HCT116 (cell line): ENCODE measurements around the gene ENOX1. TPM values are rescaled to one million over a fixed set of nuclear protein-coding genes. Genes with fewer than 3 reads are reported as not detected.
"Not testable (repeated sequence)": the region's sequence is repeated elsewhere in the genome, so short reads cannot be mapped to it uniquely, and the experiment has no call there.

Experiments
- ATAC-seq: fragments of 200-7000 bp; cut with Tn5 transposase; 2 replicates; pipeline ENCODE4 v1.9.1; 2020; ENCODE audit warnings: mild to moderate bottlenecking, moderate library complexity
- BruUV-seq: library from RNA; stranded (reverse); fragments of 400-500 nt; replicated peaks from 2 replicates; lab custom pipeline; 2021; lab: Mats Ljungman, UMichigan
- CTCF ChIA-PET: fragments of 300-600 bp; sonication (Branson Sonifier 250); formaldehyde crosslinking; loops from one replicate; lab custom pipeline; 2021; ENCODE audit warnings: antibody characterized with exemption; lab: Charles Lee
- POLR2A ChIA-PET: fragments of 300-600, 350-600 bp; sonication (Branson Sonifier 250); formaldehyde crosslinking; loops from one replicate; lab custom pipeline; 2021; ENCODE audit warnings: antibody characterized with exemption; lab: Charles Lee
- RAD21 ChIA-PET, 2 experiments: fragments of 300-600 bp; sonication (Branson Sonifier 250); formaldehyde crosslinking; loops; one replicate each; lab custom pipeline; 2023; ENCODE audit warnings: low total read pairs in 2 of 2; ENCODE audit not compliant: uncharacterized antibody in 2 of 2, unreplicated experiment in 2 of 2, low non-redundant PET in 1 of 2; lab: Charles Lee
- DNase-seq: peaks from one replicate; pipeline ENCODE4 v3.0.0-alpha.2; 2010; ENCODE audit warnings: low read depth, low spot score
- H2AFZ ChIP-seq: fragments of 200-600 bp; shearing (Covaris generic), sonication (generic); 2 replicates; pipeline ENCODE4 v1.6.1; 2017; ENCODE audit warnings: low read depth, mixed run types, mixed read lengths, antibody characterized with exemption, low read length; ENCODE audit not compliant: poor library complexity, severe bottlenecking
- H3K27ac ChIP-seq: 2 replicates; pipeline ENCODE4 v1.5.1; 2012; ENCODE audit warnings: low read depth, low read length
- H3K27me3 ChIP-seq: fragments of 200-600 bp; sonication (generic); 2 replicates; pipeline ENCODE4 v1.6.1; 2016; ENCODE audit warnings: mixed run types, low read length, mixed read lengths; ENCODE audit not compliant: insufficient read depth
- H3K36me3 ChIP-seq, 2 experiments: fragments of 200-500 bp in 1 of 2; fragments of 200-600 bp in 1 of 2; sonication (Bioruptor generic) in 1 of 2; sonication (generic) in 1 of 2; 2 replicates each; pipeline versions ENCODE4 v1.5.1 to v1.6.1; 2014 to 2016; ENCODE audit warnings: low read length in 2 of 2, inconsistent platforms in 1 of 2, mixed read lengths in 1 of 2, mixed run types in 1 of 2; ENCODE audit not compliant: insufficient read depth in 2 of 2, control insufficient read depth in 1 of 2
- H3K4me1 ChIP-seq, 2 experiments: fragments of 200-600 bp in 1 of 2; sonication (generic) in 1 of 2; 2 replicates each; pipeline versions ENCODE4 v1.5.1 to v1.6.1; 2012 to 2017; ENCODE audit warnings: low read length in 2 of 2, inconsistent platforms in 1 of 2, mild to moderate bottlenecking in 1 of 2, mixed read lengths in 1 of 2, mixed run types in 1 of 2, moderate library complexity in 1 of 2; ENCODE audit not compliant: insufficient read depth in 2 of 2, control insufficient read depth in 1 of 2
- H3K4me2 ChIP-seq: fragments of 200-600 bp; sonication (generic); 2 replicates; pipeline ENCODE4 v1.6.1; 2017; ENCODE audit warnings: mixed run types, low read length, mixed read lengths
- H3K4me3 ChIP-seq, 2 experiments: fragments of 200-600 bp in 1 of 2; sonication (generic) in 1 of 2; replicated peaks in 1 of 2; 2 replicates each; pipeline ENCODE4 v1.5.1; 2011 to 2016; ENCODE audit warnings: low read length in 2 of 2, control low read depth in 1 of 2, low read depth in 1 of 2, mild to moderate bottlenecking in 1 of 2, mixed read lengths in 1 of 2, mixed run types in 1 of 2
- H3K79me2 ChIP-seq: fragments of 200-600 bp; sonication (generic); 2 replicates; pipeline ENCODE4 v1.6.1; 2017; ENCODE audit warnings: mild to moderate bottlenecking, mixed run types, low read length, moderate library complexity, mixed read lengths; ENCODE audit not compliant: insufficient read depth
- H3K9ac ChIP-seq: fragments of 200-600 bp; sonication (generic); 2 replicates; pipeline ENCODE4 v1.6.1; 2016; ENCODE audit warnings: low read length, mixed read lengths
- H3K9me2 ChIP-seq: fragments of 200-600 bp; sonication (generic), shearing (Covaris generic); 2 replicates; pipeline ENCODE4 v1.6.1; 2017; ENCODE audit warnings: mixed run types, mild to moderate bottlenecking, moderate library complexity; ENCODE audit not compliant: insufficient read depth
- H3K9me3 ChIP-seq, 2 experiments: fragments of 200-500 bp in 1 of 2; fragments of 200-600 bp in 1 of 2; sonication (Bioruptor generic) in 1 of 2; sonication (generic) in 1 of 2; 2 replicates each; pipeline ENCODE4 v1.6.1; 2014 to 2017; ENCODE audit warnings: low read length in 2 of 2, mixed read lengths in 2 of 2, inconsistent platforms in 1 of 2, low read depth in 1 of 2, mild to moderate bottlenecking in 1 of 2, mixed run types in 1 of 2, moderate library complexity in 1 of 2; ENCODE audit not compliant: control insufficient read depth in 1 of 2, insufficient read depth in 1 of 2
- H4K20me1 ChIP-seq: fragments of 200-600 bp; sonication (generic), shearing (Covaris generic); 2 replicates; pipeline ENCODE4 v1.6.1; 2017; ENCODE audit warnings: mixed run types, mild to moderate bottlenecking, moderate library complexity; ENCODE audit not compliant: insufficient read depth
- CEBPB ChIP-seq: IDR thresholded peaks from 2 replicates; pipeline ENCODE4 v1.6.1; 2012; ENCODE audit warnings: low read depth
- ELF1 ChIP-seq: IDR thresholded peaks from 2 replicates; pipeline ENCODE4 v1.6.1; 2012; ENCODE audit warnings: low read depth, borderline replicate concordance
- EZH2 ChIP-seq: fragments of 200-600 bp; sonication (generic); IDR thresholded peaks from 2 replicates; pipeline ENCODE4 v1.6.1; 2017; ENCODE audit warnings: antibody characterized with exemption, mixed run types
- EZH2phosphoT487 ChIP-seq: fragments of 200-600 bp; IDR thresholded peaks from 2 replicates; pipeline ENCODE4 v1.6.1; 2018; ENCODE audit warnings: antibody characterized with exemption, borderline replicate concordance
- FOSL1 ChIP-seq: IDR thresholded peaks from 2 replicates; pipeline ENCODE4 v1.6.1; 2012; ENCODE audit warnings: low read depth
- POLR2A ChIP-seq: IDR thresholded peaks from 2 replicates; pipeline ENCODE4 v1.7.0; 2011; ENCODE audit warnings: borderline replicate concordance; ENCODE audit not compliant: insufficient read depth, insufficient read length; ENCODE audit errors: extremely low read depth
- RAD21 ChIP-seq: IDR thresholded peaks from 2 replicates; pipeline ENCODE4 v1.6.1; 2012; ENCODE audit warnings: low read depth, mild to moderate bottlenecking
- SRF ChIP-seq: IDR thresholded peaks from 2 replicates; pipeline ENCODE4 v1.6.1; 2012; ENCODE audit warnings: low read depth
- intact Hi-C: fragments of 100-400 bp; cut with micrococcal nuclease; formaldehyde crosslinking; loops from 2 replicates; pipeline ENCODE4 v1.10.0; 2022
- total RNA-seq: library from RNA; stranded (reverse); gene quantifications from one replicate; pipeline ENCODE4 v1.2.1, GENCODE V29; 2021; ENCODE audit not compliant: unreplicated experiment
- TF ChIP-seq, protein P1 (sequence below): IDR thresholded peaks from 2 replicates; pipeline ENCODE4 v1.6.1; 2011; ENCODE audit warnings: mild to moderate bottlenecking, low read length, moderate library complexity; ENCODE audit not compliant: insufficient replicate concordance; ENCODE audit errors: extremely low read depth
- TF ChIP-seq, protein P2 (sequence below): IDR thresholded peaks from 2 replicates; pipeline ENCODE4 v1.6.1; 2012; ENCODE audit warnings: low read depth

Gene ENOX1
- total RNA-seq, 1 experiment from 2014 or later: 4.5 TPM

DNA sequence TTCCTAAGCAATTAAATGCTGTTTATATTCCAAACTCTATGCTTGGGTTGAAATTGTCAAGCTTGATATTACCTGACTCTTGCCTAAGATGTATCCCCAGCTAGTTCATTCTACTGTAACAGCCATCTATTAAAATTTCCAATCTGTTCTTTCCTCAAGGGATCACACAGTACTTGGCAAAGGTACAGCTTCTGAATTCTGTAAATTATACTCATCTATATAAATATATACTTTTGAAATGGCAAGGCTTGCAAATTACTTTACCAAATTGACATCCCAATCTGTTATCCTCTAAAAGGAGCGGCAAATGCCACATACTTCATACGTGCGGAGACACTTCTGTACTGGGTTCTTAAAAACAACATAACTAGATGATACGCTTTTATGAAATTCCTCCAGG, 433.1 kb downstream of the ENOX1 start (continued):
- TF ChIP-seq, protein P1, sequence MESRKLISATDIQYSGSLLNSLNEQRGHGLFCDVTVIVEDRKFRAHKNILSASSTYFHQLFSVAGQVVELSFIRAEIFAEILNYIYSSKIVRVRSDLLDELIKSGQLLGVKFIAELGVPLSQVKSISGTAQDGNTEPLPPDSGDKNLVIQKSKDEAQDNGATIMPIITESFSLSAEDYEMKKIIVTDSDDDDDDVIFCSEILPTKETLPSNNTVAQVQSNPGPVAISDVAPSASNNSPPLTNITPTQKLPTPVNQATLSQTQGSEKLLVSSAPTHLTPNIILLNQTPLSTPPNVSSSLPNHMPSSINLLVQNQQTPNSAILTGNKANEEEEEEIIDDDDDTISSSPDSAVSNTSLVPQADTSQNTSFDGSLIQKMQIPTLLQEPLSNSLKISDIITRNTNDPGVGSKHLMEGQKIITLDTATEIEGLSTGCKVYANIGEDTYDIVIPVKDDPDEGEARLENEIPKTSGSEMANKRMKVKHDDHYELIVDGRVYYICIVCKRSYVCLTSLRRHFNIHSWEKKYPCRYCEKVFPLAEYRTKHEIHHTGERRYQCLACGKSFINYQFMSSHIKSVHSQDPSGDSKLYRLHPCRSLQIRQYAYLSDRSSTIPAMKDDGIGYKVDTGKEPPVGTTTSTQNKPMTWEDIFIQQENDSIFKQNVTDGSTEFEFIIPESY: no peak
- TF ChIP-seq ELF1 (no peak), EZH2phosphoT487 (no peak), POLR2A (no peak), RAD21 (no peak), EZH2 (no peak), SRF (no peak), FOSL1 (no peak), CEBPB (no peak)
- TF ChIP-seq, protein P2, sequence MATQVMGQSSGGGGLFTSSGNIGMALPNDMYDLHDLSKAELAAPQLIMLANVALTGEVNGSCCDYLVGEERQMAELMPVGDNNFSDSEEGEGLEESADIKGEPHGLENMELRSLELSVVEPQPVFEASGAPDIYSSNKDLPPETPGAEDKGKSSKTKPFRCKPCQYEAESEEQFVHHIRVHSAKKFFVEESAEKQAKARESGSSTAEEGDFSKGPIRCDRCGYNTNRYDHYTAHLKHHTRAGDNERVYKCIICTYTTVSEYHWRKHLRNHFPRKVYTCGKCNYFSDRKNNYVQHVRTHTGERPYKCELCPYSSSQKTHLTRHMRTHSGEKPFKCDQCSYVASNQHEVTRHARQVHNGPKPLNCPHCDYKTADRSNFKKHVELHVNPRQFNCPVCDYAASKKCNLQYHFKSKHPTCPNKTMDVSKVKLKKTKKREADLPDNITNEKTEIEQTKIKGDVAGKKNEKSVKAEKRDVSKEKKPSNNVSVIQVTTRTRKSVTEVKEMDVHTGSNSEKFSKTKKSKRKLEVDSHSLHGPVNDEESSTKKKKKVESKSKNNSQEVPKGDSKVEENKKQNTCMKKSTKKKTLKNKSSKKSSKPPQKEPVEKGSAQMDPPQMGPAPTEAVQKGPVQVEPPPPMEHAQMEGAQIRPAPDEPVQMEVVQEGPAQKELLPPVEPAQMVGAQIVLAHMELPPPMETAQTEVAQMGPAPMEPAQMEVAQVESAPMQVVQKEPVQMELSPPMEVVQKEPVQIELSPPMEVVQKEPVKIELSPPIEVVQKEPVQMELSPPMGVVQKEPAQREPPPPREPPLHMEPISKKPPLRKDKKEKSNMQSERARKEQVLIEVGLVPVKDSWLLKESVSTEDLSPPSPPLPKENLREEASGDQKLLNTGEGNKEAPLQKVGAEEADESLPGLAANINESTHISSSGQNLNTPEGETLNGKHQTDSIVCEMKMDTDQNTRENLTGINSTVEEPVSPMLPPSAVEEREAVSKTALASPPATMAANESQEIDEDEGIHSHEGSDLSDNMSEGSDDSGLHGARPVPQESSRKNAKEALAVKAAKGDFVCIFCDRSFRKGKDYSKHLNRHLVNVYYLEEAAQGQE: no peak
- TF ChIP-seq, all 23 proteins: peak for 0

DNA sequence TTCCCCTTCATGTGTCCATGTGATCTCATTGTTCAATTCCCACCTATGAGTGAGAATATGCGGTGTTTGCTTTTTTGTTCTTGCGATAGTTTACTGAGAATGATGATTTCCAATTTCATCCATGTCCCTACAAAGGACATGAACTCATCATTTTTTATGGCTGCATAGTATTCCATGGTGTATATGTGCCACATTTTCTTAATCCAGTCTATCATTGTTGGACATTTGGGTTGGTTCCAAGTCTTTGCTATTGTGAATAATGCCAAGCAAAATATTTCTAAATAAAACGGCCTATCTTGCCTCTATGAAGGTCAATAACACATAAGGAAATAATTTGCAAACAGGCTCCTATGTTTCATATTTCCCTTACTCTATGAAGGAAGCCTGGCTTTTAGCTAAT, 435.2 kb downstream of the ENOX1 start:
- BruUV-seq, H3K79me2 ChIP-seq, H3K27ac ChIP-seq, ATAC-seq, H3K4me3 ChIP-seq, H3K27me3 ChIP-seq, H3K36me3 ChIP-seq, POLR2A ChIA-PET, RAD21 ChIA-PET, H3K4me1 ChIP-seq, H4K20me1 ChIP-seq, DNase-seq, intact Hi-C loops, H3K9me3 ChIP-seq, H3K9me2 ChIP-seq, H2AFZ ChIP-seq, H3K9ac ChIP-seq, H3K4me2 ChIP-seq, CTCF ChIA-PET: not testable (repeated sequence)
